ENCODE measurements around the gene MMP14.
"Not testable (repeated sequence)": the region's sequence is repeated elsewhere in the genome, so short reads cannot be mapped to it uniquely, and the experiment has no call there.

The MMP14 gene

DNA sequence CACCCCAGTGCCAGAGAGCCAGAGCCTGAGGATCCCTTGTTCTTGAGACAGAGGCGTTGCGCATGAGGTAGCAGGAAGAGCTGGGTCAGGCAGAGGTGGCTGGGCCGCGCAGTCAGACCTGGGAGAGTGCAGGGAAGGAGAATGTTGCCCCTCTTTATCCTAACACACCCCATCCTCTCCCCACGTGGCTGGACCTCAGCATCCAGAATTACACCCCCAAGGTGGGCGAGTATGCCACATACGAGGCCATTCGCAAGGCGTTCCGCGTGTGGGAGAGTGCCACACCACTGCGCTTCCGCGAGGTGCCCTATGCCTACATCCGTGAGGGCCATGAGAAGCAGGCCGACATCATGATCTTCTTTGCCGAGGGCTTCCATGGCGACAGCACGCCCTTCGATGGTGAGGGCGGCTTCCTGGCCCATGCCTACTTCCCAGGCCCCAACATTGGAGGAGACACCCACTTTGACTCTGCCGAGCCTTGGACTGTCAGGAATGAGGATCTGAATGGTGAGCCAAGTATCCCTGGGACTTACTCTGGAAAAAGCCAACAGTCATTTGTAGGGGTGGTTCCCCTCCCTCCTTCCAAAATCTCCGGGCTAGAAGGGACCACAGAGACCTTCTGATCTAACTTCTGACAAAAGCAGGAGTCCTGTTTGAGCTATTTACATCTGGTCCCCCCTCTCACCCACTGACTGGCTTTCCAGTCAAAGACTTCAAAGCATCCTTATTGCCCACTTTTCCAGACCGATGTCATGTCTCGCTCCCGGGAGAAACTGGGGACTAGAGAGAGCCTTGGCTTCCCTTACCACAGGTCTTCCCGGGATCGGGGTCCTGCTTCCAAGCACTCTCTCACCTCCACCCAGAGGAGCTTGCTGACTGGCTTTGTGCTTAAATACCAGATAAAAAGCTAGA lies 6.1 kb downstream of the MMP14 start:
- DNase-seq = no peak

- no peak for DNase-seq
Observed at GRCh38 chr14:22843123-22843925, 6.9 kb downstream of the MMP14 start.

DNA sequence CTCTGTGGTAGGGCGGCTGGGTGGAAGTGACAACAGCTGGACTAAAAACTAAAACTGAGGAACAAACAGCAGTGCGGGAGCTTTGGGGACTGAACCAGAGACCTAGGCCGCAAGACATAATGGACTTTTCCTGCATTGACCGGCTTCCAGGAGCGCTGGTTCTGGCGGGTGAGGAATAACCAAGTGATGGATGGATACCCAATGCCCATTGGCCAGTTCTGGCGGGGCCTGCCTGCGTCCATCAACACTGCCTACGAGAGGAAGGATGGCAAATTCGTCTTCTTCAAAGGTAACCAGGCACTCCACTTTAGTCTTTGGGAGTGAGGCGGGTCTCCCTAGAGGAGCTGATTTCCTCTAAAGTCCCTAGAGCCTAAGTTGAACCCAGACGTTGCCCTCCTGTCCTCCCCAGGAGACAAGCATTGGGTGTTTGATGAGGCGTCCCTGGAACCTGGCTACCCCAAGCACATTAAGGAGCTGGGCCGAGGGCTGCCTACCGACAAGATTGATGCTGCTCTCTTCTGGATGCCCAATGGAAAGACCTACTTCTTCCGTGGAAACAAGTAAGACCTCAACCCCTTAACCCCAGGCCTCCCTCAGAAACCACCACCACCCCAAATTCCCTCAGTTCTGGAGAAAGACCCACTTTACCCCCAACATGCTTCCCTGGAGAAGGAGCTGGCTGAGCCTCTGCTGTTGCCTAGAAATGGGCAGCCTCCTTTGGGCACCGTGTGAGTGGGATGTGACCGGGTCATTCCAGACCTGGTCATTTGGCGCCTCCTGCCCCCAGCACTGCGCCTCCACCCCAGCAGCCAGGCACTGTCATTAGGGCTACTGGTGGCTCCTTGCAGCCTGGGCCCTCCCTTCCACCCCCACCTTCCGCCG lies 8.1 kb downstream of the MMP14 start:
- DNase-seq = no peak

- DNase-seq = no peak
Observed at GRCh38 chr14:22845103-22845394, 8.7 kb downstream of the MMP14 start.

- no peak for DNase-seq
Observed at GRCh38 chr14:22845821-22846625, 9.6 kb downstream of the MMP14 start.

- no peak for DNase-seq
Observed at GRCh38 chr14:22846811-22847307, 10.5 kb downstream of the MMP14 start.

GRCh38 chr14:22847661-22848341 lies 11.4 kb downstream of the MMP14 start:
- DNase-seq = no peak

GRCh38 chr14:22848351-22849164 lies 12.2 kb downstream of the MMP14 start:
- DNase-seq = no peak

DNA sequence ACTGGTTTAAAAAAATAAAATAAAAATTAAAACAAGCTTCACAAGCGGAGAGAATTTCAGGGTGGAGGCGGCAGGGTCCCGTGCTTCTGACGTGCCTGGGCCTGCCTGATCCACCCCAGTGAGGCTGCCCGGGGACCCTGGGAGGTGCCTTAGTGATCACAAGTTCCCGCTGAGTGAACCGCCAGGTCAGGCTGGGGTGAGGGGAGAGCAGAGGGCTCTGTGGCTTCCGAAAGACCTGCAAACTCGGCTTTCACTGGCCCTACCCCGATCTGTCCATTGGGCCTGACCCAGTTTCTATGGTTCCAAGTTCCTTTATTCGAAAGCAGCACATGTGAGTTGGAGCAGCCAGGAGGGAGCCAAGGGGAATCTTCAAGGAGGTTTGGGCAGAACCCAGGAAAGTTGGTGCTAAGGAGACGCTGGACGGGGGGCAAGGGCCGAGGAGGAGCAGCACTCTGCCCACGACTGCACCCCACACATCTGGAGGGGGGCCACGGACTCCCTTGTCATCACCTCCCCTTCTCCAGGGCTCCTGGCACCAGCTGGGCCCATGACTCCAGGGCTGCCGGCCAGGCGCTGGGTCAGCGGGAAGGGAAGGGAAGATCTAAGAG lies 12.9 kb downstream of the MMP14 start:
- DNase-seq = no peak

GRCh38 chr14:22850944-22851764 lies 14.8 kb downstream of the MMP14 start:
- DNase-seq = no peak

DNA sequence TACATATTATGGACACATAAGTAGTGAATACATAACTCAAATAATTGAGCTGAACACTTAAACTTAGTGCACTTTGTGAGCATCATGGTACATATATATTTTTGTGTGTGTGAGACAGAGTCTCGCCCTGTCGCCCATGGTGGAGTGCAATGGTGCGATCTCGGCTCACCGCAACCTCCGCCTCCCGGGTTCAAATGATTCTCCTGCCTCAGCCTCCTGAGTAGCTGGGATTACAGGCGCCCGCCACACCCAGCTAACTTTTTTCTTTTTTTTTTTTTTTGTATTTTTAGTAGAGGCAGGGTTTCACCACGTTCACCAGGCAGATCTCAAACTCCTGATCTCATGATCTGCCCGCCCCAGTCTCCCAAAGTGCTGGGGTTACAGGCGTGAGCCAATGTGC lies 15.8 kb downstream of the MMP14 start:
- DNase-seq = not testable (repeated sequence)

DNA sequence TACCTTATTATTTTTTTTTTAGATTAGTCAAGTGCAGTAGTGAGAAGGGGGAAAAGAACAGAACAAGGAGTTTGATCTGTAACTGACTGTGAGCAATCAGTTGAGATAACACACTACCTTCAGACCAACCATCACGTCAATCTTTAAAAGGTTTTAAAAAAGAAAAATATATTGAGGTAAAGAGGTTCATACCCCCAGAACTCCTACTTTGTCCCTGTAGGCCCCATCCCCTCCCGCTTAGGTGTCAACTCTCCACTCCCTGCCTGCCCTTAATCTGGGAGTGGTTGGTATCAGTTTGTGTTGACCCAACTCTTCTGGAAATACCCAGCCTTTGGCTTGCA lies 16.2 kb downstream of the MMP14 start:
- DNase-seq = no peak

DNA sequence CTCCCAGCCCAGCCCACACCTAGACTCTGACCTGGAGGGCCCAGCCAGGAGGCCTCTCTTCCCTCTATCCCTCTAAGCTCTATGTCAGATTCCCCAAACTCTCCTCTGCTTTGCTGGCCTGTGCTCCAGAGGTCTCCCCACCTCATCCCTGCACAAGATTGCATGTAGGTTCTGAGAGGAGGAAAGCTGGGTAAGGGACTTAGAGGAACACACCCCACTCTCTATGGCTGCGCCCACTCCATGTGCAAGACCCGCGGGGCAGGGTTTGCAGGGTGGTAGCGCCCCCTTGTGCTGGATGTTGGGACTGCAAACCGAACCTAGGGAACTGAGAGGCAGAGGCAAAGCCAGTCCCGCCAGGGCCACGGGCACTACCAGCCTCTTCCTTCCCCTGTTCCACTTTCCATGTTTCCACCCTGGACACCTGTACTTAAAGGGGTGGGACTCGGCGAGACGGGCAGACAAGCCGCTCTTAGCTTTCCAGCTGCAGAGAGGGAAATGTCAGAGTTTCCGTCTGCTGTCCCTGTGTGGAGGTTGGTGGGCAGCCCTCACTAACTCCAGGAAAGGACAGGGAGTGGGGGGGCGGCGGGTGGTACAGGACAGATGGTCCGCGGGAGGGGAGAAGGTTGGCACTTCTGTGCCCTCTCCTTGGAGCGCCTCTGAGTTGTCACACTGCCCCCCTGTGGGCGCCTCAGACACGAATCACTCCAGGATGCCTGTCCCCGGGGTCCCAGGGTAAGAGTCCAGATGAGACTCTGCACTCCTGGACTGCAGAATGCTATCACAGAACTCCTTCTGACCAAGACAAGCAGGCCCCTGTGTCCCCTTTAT lies 16.8 kb downstream of the MMP14 start:
- peak; percentile 96 for DNase-seq

- DNase-seq = not testable (repeated sequence)
Observed at GRCh38 chr14:22854296-22854695, 17.9 kb downstream of the MMP14 start.

DNA sequence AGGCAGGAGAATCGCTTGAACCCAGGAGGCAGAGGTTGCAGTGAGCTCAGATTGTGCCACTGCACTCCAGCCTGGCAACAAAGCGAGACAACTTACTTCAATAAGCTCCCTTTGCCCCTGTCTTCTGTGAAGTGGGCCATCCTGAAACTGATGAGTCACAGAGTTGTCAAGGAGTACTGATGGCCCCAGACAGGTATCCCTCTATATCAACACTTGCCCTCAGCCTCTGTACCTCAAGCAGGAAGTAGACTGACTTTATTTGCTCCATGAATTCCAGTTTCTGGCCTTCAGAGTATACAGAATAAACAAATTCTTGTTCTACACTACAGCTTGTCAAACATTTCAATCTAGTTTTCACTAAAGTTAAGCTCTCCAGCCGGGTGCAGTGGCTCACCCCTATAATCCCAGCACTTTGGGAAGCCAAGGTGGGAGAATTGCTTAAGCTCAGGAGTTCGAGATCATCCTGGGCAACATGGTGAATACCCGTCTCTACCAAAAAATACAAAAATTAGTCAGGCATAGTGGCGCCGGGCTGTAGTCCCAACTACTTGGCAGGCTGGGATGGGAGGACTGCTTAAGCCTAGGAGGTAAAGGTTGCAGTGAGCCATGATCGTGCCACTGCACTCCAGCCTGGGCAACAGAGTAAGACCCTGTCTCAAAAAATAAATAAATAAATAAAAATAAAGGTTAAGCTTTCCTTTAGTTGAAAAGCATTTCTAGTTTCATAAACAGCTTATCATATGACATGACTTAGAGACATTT lies 18.8 kb downstream of the MMP14 start:
- no peak for DNase-seq

DNA sequence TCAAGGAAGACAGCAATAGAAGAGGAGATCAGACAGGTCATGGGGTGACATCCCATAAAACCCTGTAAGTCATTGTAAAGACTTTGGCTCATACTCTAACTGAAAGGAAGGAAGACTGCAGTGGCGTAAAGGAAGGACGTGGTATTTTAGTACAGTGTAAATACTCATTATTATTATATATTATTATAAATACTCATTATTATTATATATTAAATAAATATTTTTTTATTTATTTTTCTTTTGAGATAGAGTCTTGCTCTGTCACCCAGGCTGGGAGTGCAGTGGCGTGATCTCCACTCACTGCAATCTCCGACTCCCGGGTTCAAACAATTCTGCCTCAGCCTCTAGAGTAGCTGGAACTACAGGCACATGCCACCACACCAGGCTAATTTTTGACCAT lies 20.0 kb downstream of the MMP14 start:
- no peak for DNase-seq

- DNase-seq = not testable (repeated sequence)
Observed at GRCh38 chr14:22860377-22860776, 24.0 kb downstream of the MMP14 start.

- no peak for DNase-seq
Observed at GRCh38 chr14:22861651-22862050, 25.3 kb downstream of the MMP14 start.
